ENCODE results near the gene ARID5B. TPM values are rescaled to one million over a fixed set of nuclear protein-coding genes. Genes with fewer than 3 reads are reported as not detected.

ARID5B gene
- total and polyA plus RNA-seq, 7 donors = 8.5 to 166 (median 75.9) TPM

DNA sequence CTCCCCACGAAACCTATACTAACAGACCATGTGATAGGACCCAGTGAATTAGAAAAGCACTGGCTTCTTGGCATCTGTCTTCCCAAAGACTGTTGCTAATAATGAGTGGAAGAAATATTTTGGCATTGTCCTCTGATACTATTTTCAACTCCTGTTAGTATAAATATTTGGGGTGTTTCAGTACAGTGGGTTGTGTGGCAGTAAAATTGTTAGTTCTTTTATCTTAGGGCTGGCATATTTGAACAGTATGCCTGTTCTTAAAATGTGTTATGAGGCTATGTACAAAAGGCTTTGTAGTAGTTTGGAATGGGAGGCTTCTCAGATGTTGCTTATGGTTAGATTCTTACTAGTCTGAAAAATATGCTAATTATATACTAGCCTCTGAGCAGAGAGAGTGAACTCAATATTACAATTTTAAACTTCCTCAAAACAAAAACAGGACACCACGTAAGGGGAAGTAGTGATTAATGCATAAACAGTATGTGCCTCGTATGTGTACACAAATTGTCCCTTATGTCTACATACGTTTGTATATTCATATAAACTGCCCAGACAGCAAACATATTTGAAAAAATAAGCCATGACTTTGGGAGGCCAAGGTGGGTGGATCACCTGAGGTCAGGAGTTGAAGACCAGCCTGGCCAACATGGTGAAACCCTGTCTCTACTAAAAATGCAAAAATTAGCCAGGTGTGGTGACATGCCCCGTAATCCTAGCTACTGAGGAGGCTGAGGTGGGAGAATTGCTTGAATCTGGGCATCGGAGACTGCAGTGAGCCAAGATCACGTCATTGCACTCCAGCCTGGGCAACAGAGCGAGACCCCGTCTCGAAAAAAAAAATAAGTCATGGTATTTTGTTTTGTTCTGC is 115.4 kb downstream of the ARID5B start:
- Histone ChIP-seq H3K9me3 (no peaks in the 10 kb centered on the region), H3K36me3 (ENCODE audit: insufficient read depth in 1 of 2, low read depth in 1 of 2) (no peaks in the 10 kb centered on the region), H3K27ac (peak overlapping the region; percentile 11), H3K4me3 (no peak overlapping the region), H3K4me1 (peaks cover 44% of the 10 kb centered on the region), H3K27me3 (ENCODE audit: insufficient read depth in 3 of 3, low read length in 2 of 3) (no peaks in the 10 kb centered on the region)
- WGBS, 3 donors = 57 to 64% (median 58%) methylated on average over 10 of the region's 10 CpGs
- intact Hi-C loops (cut with DNase I) = no loop called here
- DNase-seq = no peak
- TF ChIP-seq, protein P1, sequence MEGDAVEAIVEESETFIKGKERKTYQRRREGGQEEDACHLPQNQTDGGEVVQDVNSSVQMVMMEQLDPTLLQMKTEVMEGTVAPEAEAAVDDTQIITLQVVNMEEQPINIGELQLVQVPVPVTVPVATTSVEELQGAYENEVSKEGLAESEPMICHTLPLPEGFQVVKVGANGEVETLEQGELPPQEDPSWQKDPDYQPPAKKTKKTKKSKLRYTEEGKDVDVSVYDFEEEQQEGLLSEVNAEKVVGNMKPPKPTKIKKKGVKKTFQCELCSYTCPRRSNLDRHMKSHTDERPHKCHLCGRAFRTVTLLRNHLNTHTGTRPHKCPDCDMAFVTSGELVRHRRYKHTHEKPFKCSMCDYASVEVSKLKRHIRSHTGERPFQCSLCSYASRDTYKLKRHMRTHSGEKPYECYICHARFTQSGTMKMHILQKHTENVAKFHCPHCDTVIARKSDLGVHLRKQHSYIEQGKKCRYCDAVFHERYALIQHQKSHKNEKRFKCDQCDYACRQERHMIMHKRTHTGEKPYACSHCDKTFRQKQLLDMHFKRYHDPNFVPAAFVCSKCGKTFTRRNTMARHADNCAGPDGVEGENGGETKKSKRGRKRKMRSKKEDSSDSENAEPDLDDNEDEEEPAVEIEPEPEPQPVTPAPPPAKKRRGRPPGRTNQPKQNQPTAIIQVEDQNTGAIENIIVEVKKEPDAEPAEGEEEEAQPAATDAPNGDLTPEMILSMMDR (IDR thresholded peaks at IDR 0.05) = no peak
- ATAC-seq = peak; percentile 13 to 55 (median 37)

DNA sequence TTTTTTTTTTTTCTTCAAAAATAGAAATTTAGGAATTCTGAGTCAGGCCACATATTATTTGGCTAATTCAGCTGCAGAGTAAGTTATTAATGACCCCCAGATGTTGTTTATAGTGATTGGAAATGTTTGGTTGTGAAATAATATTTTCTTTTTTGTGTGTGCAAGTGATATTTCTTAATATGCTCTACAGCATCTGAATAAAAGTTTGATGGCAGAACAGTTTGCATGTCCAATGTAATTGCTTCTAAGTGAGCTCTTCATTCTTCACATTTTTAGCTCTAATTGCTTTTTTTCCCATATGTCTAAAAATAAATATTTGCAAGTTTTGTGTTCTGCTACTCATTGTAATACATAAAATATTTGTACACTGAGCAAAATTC is 116.0 kb downstream of the ARID5B start:
- TF ChIP-seq, protein P1 (IDR thresholded peaks at IDR 0.05) = no peak
- ATAC-seq = peak in 1 of 4 donors; percentile 28
- Histone ChIP-seq H3K27ac (no peak overlapping the region), H3K9me3 (no peaks in the 10 kb centered on the region), H3K36me3 (ENCODE audit: insufficient read depth in 1 of 2, low read depth in 1 of 2) (no peaks in the 10 kb centered on the region), H3K27me3 (ENCODE audit: insufficient read depth in 3 of 3, low read length in 2 of 3) (no peaks in the 10 kb centered on the region), H3K4me3 (no peak overlapping the region), H3K4me1 (peaks cover 44% of the 10 kb centered on the region)
- DNase-seq = no peak
- intact Hi-C loops (cut with DNase I) = no loop called here

GRCh38 chr10:62018131-62018911 is 116.8 kb downstream of the ARID5B start:
- intact Hi-C loops (cut with DNase I) = no loop called here
- peak overlapping the region; percentile 21 for H3K4me3 ChIP-seq
- TF ChIP-seq, protein P1 (IDR thresholded peaks at IDR 0.05) = no peak
- peaks cover 44% of the 10 kb centered on the region for H3K4me1 ChIP-seq
- peak overlapping the region; percentile 19 for H3K27ac ChIP-seq
- H3K27me3 ChIP-seq (ENCODE audit: insufficient read depth in 3 of 3, low read length in 2 of 3) = no peaks in the 10 kb centered on the region
- H3K36me3 ChIP-seq (ENCODE audit: insufficient read depth in 1 of 2, low read depth in 1 of 2) = no peaks in the 10 kb centered on the region
- peak in 2 of 4 donors; percentile 20 to 53 for ATAC-seq
- no peak for DNase-seq
- 52 to 61% (median 57%) methylated on average over 9 of the region's 9 CpGs for WGBS, 3 donors
- no peaks in the 10 kb centered on the region for H3K9me3 ChIP-seq

DNA sequence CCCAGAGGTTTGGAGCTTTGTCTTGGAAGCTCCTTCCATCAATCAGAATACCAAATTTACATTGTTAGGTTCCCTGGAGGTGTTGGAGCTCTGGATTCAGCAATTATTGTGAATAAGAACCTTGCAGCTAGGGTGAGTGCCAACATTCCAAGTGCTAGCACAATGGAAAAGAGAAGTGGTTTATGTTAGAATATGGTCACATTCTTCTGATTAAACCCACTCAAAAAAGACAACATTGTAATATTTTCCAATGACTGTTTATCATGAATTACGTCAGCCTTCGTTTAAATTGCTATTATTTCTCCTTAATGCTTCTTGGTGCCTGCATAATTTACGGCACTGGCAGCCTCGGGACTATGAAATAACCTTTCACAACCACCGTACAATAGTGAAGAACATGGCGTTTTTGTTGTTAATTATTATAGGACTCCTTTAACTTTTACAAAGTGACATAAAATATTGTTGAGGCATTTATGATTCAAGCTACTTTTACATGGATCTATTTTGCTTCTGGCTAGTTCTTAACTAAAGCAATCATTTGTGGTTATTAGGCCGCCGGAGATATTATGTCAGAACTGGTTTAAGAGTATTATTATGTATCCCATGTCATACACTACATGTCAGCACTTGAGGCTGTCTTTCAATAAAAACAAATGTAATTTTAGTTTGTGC is 117.7 kb downstream of the ARID5B start:
- Histone ChIP-seq H3K36me3 (ENCODE audit: insufficient read depth in 1 of 2, low read depth in 1 of 2) (no peaks in the 10 kb centered on the region), H3K27me3 (ENCODE audit: insufficient read depth in 3 of 3, low read length in 2 of 3) (no peaks in the 10 kb centered on the region), H3K4me3 (no peak overlapping the region), H3K4me1 (peaks cover 46% of the 10 kb centered on the region), H3K27ac (peak overlapping the region; percentile 28), H3K9me3 (no peaks in the 10 kb centered on the region)
- DNase-seq = no peak
- intact Hi-C loops (cut with DNase I) = no loop called here
- TF ChIP-seq, protein P1 (IDR thresholded peaks at IDR 0.05) = no peak
- WGBS, 3 donors = 68 to 79% (median 74%) methylated on average over 8 of the region's 8 CpGs
- no peak for ATAC-seq

Data from psoas muscle (tissue), 8 donors.